PC-9 (cell line): ENCODE data around the gene WDR27.

Source experiments
- EZH2 ChIP-seq: fragments of 200-600 bp; sonication (generic); IDR thresholded peaks from 2 replicates; pipeline ENCODE4 v1.8.0; 2017; ENCODE audit warnings: antibody characterized with exemption, low read depth
- TF ChIP-seq, protein P1 (sequence below): fragments of 200-600 bp; sonication (generic); conservative IDR thresholded peaks from 2 replicates; pipeline ENCODE4 v1.6.1; 2017; ENCODE audit warnings: mixed run types, antibody characterized with exemption, mild to moderate bottlenecking, moderate library complexity

DNA sequence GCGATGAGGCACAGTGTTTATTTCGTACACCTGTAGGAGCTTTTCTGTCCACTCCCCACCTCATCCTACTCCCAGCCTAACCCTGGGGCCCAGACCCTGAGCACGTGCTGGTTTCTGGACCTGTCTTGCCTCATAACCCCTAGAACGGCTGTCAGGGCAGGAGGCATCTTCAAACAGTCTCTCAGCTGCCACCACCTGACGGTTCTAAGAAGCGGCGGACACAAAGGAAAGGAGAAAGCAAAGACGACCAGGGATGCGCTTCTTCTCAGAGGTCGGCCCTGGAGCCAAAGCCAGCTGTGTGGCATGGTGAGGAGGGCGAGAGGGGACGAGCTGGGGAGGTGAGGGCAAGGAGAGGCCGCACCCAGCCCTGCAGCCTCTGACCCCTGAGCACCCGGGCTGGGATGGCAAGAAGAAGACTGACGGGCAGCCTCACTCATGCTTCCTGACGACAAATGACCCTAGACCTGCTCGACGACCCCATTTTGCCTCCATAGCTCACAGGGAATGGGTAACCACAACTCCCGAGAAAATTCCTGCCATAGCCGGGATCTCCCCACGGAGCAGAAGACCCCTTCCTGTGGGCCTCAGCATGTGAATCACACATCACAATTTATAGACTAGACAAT is 62.1 kb downstream of the WDR27 start:
- TF ChIP-seq, protein P1, sequence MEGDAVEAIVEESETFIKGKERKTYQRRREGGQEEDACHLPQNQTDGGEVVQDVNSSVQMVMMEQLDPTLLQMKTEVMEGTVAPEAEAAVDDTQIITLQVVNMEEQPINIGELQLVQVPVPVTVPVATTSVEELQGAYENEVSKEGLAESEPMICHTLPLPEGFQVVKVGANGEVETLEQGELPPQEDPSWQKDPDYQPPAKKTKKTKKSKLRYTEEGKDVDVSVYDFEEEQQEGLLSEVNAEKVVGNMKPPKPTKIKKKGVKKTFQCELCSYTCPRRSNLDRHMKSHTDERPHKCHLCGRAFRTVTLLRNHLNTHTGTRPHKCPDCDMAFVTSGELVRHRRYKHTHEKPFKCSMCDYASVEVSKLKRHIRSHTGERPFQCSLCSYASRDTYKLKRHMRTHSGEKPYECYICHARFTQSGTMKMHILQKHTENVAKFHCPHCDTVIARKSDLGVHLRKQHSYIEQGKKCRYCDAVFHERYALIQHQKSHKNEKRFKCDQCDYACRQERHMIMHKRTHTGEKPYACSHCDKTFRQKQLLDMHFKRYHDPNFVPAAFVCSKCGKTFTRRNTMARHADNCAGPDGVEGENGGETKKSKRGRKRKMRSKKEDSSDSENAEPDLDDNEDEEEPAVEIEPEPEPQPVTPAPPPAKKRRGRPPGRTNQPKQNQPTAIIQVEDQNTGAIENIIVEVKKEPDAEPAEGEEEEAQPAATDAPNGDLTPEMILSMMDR: no peak
- TF ChIP-seq EZH2: no peak
